GM23338 (cell line): Measurements from ENCODE around the gene ITGB5. TPM values are rescaled to one million over a fixed set of nuclear protein-coding genes. Genes with fewer than 3 reads are reported as not detected.

Experiments
- ATAC-seq: fragments of 200-7000 bp; cut with Tn5 transposase; 3 replicates; pipeline ENCODE4 v1.9.1; 2020
- DNase-seq: peaks from one replicate; pipeline ENCODE4 v3.0.0-alpha.2; 2015; ENCODE audit warnings: low spot score
- H2AFZ ChIP-seq: fragments of 200-600 bp; sonication (generic); 2 replicates; pipeline ENCODE4 v1.8.0; 2016; ENCODE audit warnings: antibody characterized with exemption, mild to moderate bottlenecking, moderate library complexity
- H3F3A ChIP-seq: fragments of 200-600 bp; sonication (generic); replicated peaks from 2 replicates; pipeline ENCODE4 v1.8.0; 2017; ENCODE audit warnings: antibody characterized with exemption, mixed run types, low read depth
- H3K27ac ChIP-seq: fragments of 200-600 bp; sonication (generic); 2 replicates; pipeline ENCODE4 v1.6.1; 2016; ENCODE audit warnings: low read depth
- H3K27me3 ChIP-seq: fragments of 200-600 bp; sonication (generic); 2 replicates; pipeline ENCODE4 v1.8.0; 2016; ENCODE audit warnings: mild to moderate bottlenecking, mixed run types, moderate library complexity; ENCODE audit not compliant: insufficient read depth
- H3K36me3 ChIP-seq: fragments of 200-600 bp; sonication (generic); 2 replicates; pipeline ENCODE4 v1.8.0; 2016; ENCODE audit warnings: mild to moderate bottlenecking; ENCODE audit not compliant: insufficient read depth
- H3K4me1 ChIP-seq: fragments of 200-600 bp; sonication (generic); 2 replicates; pipeline ENCODE4 v1.8.0; 2016; ENCODE audit warnings: mild to moderate bottlenecking, moderate library complexity; ENCODE audit not compliant: insufficient read depth
- H3K4me2 ChIP-seq: fragments of 200-600 bp; sonication (generic); 2 replicates; pipeline ENCODE4 v1.7.1; 2017; ENCODE audit warnings: mixed run types
- H3K4me3 ChIP-seq: fragments of 200-600 bp; sonication (generic); 2 replicates; pipeline ENCODE4 v1.6.1; 2016; ENCODE audit warnings: mixed run types
- H3K79me2 ChIP-seq: fragments of 200-600 bp; sonication (generic); replicated peaks from 2 replicates; pipeline ENCODE4 v1.8.0; 2017; ENCODE audit warnings: mild to moderate bottlenecking; ENCODE audit not compliant: insufficient read depth
- H3K9me2 ChIP-seq: fragments of 200-600 bp; sonication (generic); 2 replicates; pipeline ENCODE4 v1.8.0; 2017; ENCODE audit not compliant: insufficient read depth
- H4K20me1 ChIP-seq: fragments of 200-600 bp; sonication (generic); replicated peaks from 2 replicates; pipeline ENCODE4 v1.8.0; 2017; ENCODE audit warnings: mild to moderate bottlenecking; ENCODE audit not compliant: insufficient read depth
- H3K27ac Mint-ChIP-seq: 2 replicates; pipeline ENCODE4 v1.8.0; 2020; ENCODE audit warnings: inconsistent platforms, mild to moderate bottlenecking, moderate library complexity, mixed read lengths
- H3K27me3 Mint-ChIP-seq: 3 replicates; pipeline ENCODE4 v1.8.0; 2022; ENCODE audit warnings: low read depth, mild to moderate bottlenecking, moderate library complexity, mixed read lengths, inconsistent platforms; ENCODE audit not compliant: insufficient read depth, poor library complexity
- H3K36me3 Mint-ChIP-seq: 3 replicates; pipeline ENCODE4 v1.8.0; 2021; ENCODE audit warnings: low read depth, mild to moderate bottlenecking, inconsistent platforms, moderate library complexity, mixed read lengths
- H3K4me1 Mint-ChIP-seq: 3 replicates; pipeline ENCODE4 v1.8.0; 2020; ENCODE audit warnings: mild to moderate bottlenecking, inconsistent platforms, mixed read lengths
- H3K4me3 Mint-ChIP-seq: 3 replicates; pipeline ENCODE4 v1.8.0; 2021; ENCODE audit warnings: moderate library complexity, mild to moderate bottlenecking, inconsistent platforms, mixed read lengths
- H3K9me3 Mint-ChIP-seq: 3 replicates; pipeline ENCODE4 v1.8.0; 2020; ENCODE audit warnings: moderate library complexity, mild to moderate bottlenecking, inconsistent platforms, mixed read lengths
- ETS1 ChIP-seq: IDR thresholded peaks from 2 replicates; pipeline ENCODE4 v1.6.1; 2016; ENCODE audit warnings: antibody characterized with exemption
- EZH2 ChIP-seq: fragments of 200-600 bp; sonication (generic); IDR thresholded peaks from one replicate; pipeline ENCODE4 v1.8.0; 2017; ENCODE audit warnings: antibody characterized with exemption, mild to moderate bottlenecking, low read depth; ENCODE audit not compliant: unreplicated experiment
- EZH2phosphoT487 ChIP-seq: fragments of 200-600 bp; sonication (generic); IDR thresholded peaks from one replicate; pipeline ENCODE4 v1.8.1; 2018; ENCODE audit warnings: antibody characterized with exemption; ENCODE audit not compliant: unreplicated experiment
- JUNB ChIP-seq: IDR thresholded peaks from one replicate; pipeline ENCODE4 v1.6.1; 2016; ENCODE audit warnings: antibody characterized with exemption; ENCODE audit not compliant: unreplicated experiment
- POLR2AphosphoS5 ChIP-seq: IDR thresholded peaks from 2 replicates; pipeline ENCODE4 v1.6.1; 2016; ENCODE audit warnings: antibody characterized with exemption, low read depth
- STAT1 ChIP-seq: IDR thresholded peaks from one replicate; pipeline ENCODE4 v1.6.1; 2016; ENCODE audit warnings: antibody characterized with exemption; ENCODE audit not compliant: unreplicated experiment
- ZNF114 ChIP-seq: fragments of 250-450 bp; sonication (Bioruptor Pico); IDR thresholded peaks from 2 replicates; pipeline ENCODE4 v1.5.0; 2020; ENCODE audit warnings: mild to moderate bottlenecking, moderate library complexity
- ZNF331 ChIP-seq: fragments of 250-450 bp; sonication (Bioruptor Pico); IDR thresholded peaks from 2 replicates; pipeline ENCODE4 v1.5.0; 2020; ENCODE audit warnings: low read depth, mild to moderate bottlenecking, moderate library complexity
- ZNF462 ChIP-seq: fragments of 250-450 bp; sonication (Bioruptor Pico); IDR thresholded peaks from 2 replicates; pipeline ENCODE4 v1.5.0; 2020; ENCODE audit warnings: mild to moderate bottlenecking, moderate library complexity
- polyA plus RNA-seq: library from polyadenylated mRNA; unstranded; fragments of >200 nt; fragmentation: Nextera tagmentation; extraction: Ambion mirVana; gene quantifications from 2 replicates; pipeline ENCODE4 v1.2.1, GENCODE V29; 2016
- total RNA-seq: library from RNA; depleted of rRNA; stranded (reverse); fragments of >200 nt; shearing (Covaris generic); gene quantifications from 2 replicates; pipeline ENCODE4 v1.2.3, GENCODE V29; 2014
- TF ChIP-seq, protein P1 (sequence below): IDR thresholded peaks from one replicate; pipeline ENCODE4 v1.6.1; 2018; ENCODE audit warnings: antibody characterized with exemption; ENCODE audit not compliant: unreplicated experiment
- TF ChIP-seq, protein P2 (sequence below), 2 experiments: fragments of 200-600 bp in 1 of 2; sonication (generic) in 1 of 2; conservative IDR thresholded peaks; 2 replicates each; pipeline versions ENCODE4 v1.5.1 to v1.6.1; 2016 to 2017; ENCODE audit warnings: antibody characterized with exemption in 2 of 2, low read depth in 2 of 2, mild to moderate bottlenecking in 2 of 2, moderate library complexity in 1 of 2

The ITGB5 gene
- total and polyA plus RNA-seq, 2 experiments from 2014 or later, result 68.2 to 269 TPM

GRCh38 chr3:124765197-124765840 lies 121.8 kb downstream of the ITGB5 start:
- no peaks in the 10 kb centered on the region for H3K4me1 ChIP-seq
- 0 out of 2 replicates have a peak, but pooled peaks cover 24% of the 10 kb centered on the region for H3F3A ChIP-seq
- Mint-ChIP-seq H3K9me3 (no peaks in the 10 kb centered on the region), H3K27ac (no peak overlapping the region), H3K27me3 (peaks cover 16% of the 10 kb centered on the region), H3K36me3 (peaks cover 73% of the 10 kb centered on the region), H3K4me3 (no peak overlapping the region), H3K4me1 (peaks cover 6% of the 10 kb centered on the region)
- H3K4me3 ChIP-seq, result no peak overlapping the region
- H3K79me2 ChIP-seq, result no peaks in the 10 kb centered on the region
- no peak for ATAC-seq
- no peak overlapping the region for H3K4me2 ChIP-seq
- peaks cover 5% of the 10 kb centered on the region for H4K20me1 ChIP-seq
- peaks cover 31% of the 10 kb centered on the region; the same call in 1 of the 2 replicates for H3K36me3 ChIP-seq
- no peak overlapping the region for H2AFZ ChIP-seq
- no peak overlapping the region for H3K27ac ChIP-seq
- no peaks in the 10 kb centered on the region for H3K27me3 ChIP-seq
- TF ChIP-seq JUNB (no peak), ZNF331 (CRISPR knock-in tag) (no peak), ETS1 (no peak), STAT1 (no peak), ZNF462 (CRISPR knock-in tag) (no peak), POLR2AphosphoS5 (no peak), EZH2 (no peak), ZNF114 (CRISPR knock-in tag) (no peak), EZH2phosphoT487 (no peak)
- TF ChIP-seq, protein P1, sequence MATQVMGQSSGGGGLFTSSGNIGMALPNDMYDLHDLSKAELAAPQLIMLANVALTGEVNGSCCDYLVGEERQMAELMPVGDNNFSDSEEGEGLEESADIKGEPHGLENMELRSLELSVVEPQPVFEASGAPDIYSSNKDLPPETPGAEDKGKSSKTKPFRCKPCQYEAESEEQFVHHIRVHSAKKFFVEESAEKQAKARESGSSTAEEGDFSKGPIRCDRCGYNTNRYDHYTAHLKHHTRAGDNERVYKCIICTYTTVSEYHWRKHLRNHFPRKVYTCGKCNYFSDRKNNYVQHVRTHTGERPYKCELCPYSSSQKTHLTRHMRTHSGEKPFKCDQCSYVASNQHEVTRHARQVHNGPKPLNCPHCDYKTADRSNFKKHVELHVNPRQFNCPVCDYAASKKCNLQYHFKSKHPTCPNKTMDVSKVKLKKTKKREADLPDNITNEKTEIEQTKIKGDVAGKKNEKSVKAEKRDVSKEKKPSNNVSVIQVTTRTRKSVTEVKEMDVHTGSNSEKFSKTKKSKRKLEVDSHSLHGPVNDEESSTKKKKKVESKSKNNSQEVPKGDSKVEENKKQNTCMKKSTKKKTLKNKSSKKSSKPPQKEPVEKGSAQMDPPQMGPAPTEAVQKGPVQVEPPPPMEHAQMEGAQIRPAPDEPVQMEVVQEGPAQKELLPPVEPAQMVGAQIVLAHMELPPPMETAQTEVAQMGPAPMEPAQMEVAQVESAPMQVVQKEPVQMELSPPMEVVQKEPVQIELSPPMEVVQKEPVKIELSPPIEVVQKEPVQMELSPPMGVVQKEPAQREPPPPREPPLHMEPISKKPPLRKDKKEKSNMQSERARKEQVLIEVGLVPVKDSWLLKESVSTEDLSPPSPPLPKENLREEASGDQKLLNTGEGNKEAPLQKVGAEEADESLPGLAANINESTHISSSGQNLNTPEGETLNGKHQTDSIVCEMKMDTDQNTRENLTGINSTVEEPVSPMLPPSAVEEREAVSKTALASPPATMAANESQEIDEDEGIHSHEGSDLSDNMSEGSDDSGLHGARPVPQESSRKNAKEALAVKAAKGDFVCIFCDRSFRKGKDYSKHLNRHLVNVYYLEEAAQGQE, result no peak
- TF ChIP-seq, protein P2, sequence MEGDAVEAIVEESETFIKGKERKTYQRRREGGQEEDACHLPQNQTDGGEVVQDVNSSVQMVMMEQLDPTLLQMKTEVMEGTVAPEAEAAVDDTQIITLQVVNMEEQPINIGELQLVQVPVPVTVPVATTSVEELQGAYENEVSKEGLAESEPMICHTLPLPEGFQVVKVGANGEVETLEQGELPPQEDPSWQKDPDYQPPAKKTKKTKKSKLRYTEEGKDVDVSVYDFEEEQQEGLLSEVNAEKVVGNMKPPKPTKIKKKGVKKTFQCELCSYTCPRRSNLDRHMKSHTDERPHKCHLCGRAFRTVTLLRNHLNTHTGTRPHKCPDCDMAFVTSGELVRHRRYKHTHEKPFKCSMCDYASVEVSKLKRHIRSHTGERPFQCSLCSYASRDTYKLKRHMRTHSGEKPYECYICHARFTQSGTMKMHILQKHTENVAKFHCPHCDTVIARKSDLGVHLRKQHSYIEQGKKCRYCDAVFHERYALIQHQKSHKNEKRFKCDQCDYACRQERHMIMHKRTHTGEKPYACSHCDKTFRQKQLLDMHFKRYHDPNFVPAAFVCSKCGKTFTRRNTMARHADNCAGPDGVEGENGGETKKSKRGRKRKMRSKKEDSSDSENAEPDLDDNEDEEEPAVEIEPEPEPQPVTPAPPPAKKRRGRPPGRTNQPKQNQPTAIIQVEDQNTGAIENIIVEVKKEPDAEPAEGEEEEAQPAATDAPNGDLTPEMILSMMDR (conservative IDR thresholded peaks at IDR 0.05; ENCODE audit: low read depth in 2 of 2), result no peak
- DNase-seq, result no peak
- H3K9me2 ChIP-seq, result no peaks in the 10 kb centered on the region
